ENCODE data around the gene SLC4A7.

- TF ChIP-seq POLR2A (IDR thresholded peaks at IDR 0.05) (no peak), CTCF (IDR thresholded peaks at IDR 0.05) (no peak)
These were observed 134.4 kb downstream of the SLC4A7 start for GRCh38 chr3:27349832-27350231.
